Rectal smooth muscle tissue (tissue), 1 donor: ENCODE measurements around the gene EIF2B5.

Experiments used
- H3K27ac ChIP-seq: one replicate; pipeline ENCODE4 v1.7.0; 2013; ENCODE audit warnings: low read depth, low read length, inconsistent platforms
- H3K27me3 ChIP-seq: one replicate; pipeline ENCODE4 v1.7.0; 2013; ENCODE audit warnings: low read length; ENCODE audit not compliant: control insufficient read depth, insufficient read depth
- H3K36me3 ChIP-seq: one replicate; pipeline ENCODE4 v1.7.0; 2013; ENCODE audit warnings: low read length; ENCODE audit not compliant: control insufficient read depth, insufficient read depth
- H3K4me1 ChIP-seq: one replicate; pipeline ENCODE4 v1.7.0; 2013; ENCODE audit warnings: low read length; ENCODE audit not compliant: control insufficient read depth, insufficient read depth
- H3K4me3 ChIP-seq: one replicate; pipeline ENCODE4 v1.7.0; 2013; ENCODE audit warnings: low read length
- H3K9ac ChIP-seq: one replicate; pipeline ENCODE4 v1.7.0; 2013; ENCODE audit warnings: low read length

Gene EIF2B5

GRCh38 chr3:184193991-184194539 lies 58.9 kb downstream of the EIF2B5 start:
- H3K9ac ChIP-seq = no peak overlapping the region
- H3K27me3 ChIP-seq = no peaks in the 10 kb centered on the region
- H3K36me3 ChIP-seq = peaks cover 40% of the 10 kb centered on the region

More at GRCh38 chr3:184193991-184194539, 58.9 kb downstream of the EIF2B5 start:
- no peaks in the 10 kb centered on the region for H3K4me1 ChIP-seq
- no peak overlapping the region for H3K27ac ChIP-seq
- H3K4me3 ChIP-seq = no peak overlapping the region
